GM19193 (cell line): ENCODE measurements around the gene ERC1.

Experiments
- POLR2A ChIP-seq: IDR thresholded peaks from 4 replicates; pipeline ENCODE4 v1.6.1; 2011; ENCODE audit not compliant: insufficient read depth, insufficient read length; ENCODE audit errors: extremely low read depth

ERC1 gene

GRCh38 chr12:1199700-1200099 is 208.7 kb downstream of the ERC1 start:
- TF ChIP-seq POLR2A: no peak

- TF ChIP-seq POLR2A: no peak
These were observed 210.0 kb downstream of the ERC1 start for GRCh38 chr12:1201030-1201429.

- no peak for TF ChIP-seq POLR2A
These were observed 210.9 kb downstream of the ERC1 start for GRCh38 chr12:1201886-1202285.

GRCh38 chr12:1203735-1204019 is 212.7 kb downstream of the ERC1 start:
- TF ChIP-seq POLR2A: no peak

GRCh38 chr12:1204581-1205121 is 213.6 kb downstream of the ERC1 start:
- TF ChIP-seq POLR2A: no peak

- no peak for TF ChIP-seq POLR2A
These were observed 214.6 kb downstream of the ERC1 start for GRCh38 chr12:1205512-1206060.

- TF ChIP-seq POLR2A: no peak
These were observed 215.2 kb downstream of the ERC1 start for GRCh38 chr12:1206118-1206734.

- no peak for TF ChIP-seq POLR2A
These were observed 216.3 kb downstream of the ERC1 start for GRCh38 chr12:1207276-1207675.

- no peak for TF ChIP-seq POLR2A
These were observed 221.5 kb downstream of the ERC1 start for GRCh38 chr12:1212526-1212925.

- no peak for TF ChIP-seq POLR2A
These were observed 222.2 kb downstream of the ERC1 start for GRCh38 chr12:1213205-1213604.

- TF ChIP-seq POLR2A: no peak
These were observed 222.7 kb downstream of the ERC1 start for GRCh38 chr12:1213618-1214205.

GRCh38 chr12:1216560-1216959 is 225.5 kb downstream of the ERC1 start:
- TF ChIP-seq POLR2A: no peak

GRCh38 chr12:1217191-1217949 is 226.3 kb downstream of the ERC1 start:
- TF ChIP-seq POLR2A: no peak

GRCh38 chr12:1218369-1218768 is 227.3 kb downstream of the ERC1 start:
- no peak for TF ChIP-seq POLR2A

- no peak for TF ChIP-seq POLR2A
These were observed 229.4 kb downstream of the ERC1 start for GRCh38 chr12:1220127-1221092.

- TF ChIP-seq POLR2A: no peak
These were observed 232.0 kb downstream of the ERC1 start for GRCh38 chr12:1222858-1223639.
